ENCODE results near the gene TET2.

The TET2 gene

DNA sequence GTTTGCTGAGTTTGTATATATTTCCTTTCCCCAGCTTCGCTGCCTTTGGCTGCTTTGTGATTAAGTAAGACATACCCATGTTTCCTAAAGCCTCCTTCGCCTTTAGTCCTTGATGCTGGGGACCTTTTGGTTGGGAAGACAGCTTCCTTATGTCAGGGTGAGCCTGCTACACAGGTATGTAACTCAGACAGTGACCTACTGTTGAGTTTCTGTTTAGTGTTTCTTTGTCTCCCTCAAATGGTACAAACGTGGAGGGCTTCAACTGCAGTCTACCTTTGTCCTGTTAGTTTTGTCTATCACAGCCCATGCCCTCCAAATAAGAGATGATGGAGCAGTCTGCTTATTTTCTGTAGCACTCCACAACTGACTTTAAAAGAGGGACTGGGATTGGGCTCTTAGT, 59.5 kb downstream of the TET2 start:
- no peak for DNase-seq (ENCODE audit: low spot score)
- ChIA-PET CTCF (interaction anchor here (0.7 kb wide), 1 partner anchor 9 kb away, joined by 3 read pairs; no protein-coding TSS in a partner anchor), POLR2A (ENCODE audit: low non-redundant PET) (no interaction called here)
- H3K27ac ChIP-seq = no peak overlapping the region
- TF ChIP-seq, protein P1, sequence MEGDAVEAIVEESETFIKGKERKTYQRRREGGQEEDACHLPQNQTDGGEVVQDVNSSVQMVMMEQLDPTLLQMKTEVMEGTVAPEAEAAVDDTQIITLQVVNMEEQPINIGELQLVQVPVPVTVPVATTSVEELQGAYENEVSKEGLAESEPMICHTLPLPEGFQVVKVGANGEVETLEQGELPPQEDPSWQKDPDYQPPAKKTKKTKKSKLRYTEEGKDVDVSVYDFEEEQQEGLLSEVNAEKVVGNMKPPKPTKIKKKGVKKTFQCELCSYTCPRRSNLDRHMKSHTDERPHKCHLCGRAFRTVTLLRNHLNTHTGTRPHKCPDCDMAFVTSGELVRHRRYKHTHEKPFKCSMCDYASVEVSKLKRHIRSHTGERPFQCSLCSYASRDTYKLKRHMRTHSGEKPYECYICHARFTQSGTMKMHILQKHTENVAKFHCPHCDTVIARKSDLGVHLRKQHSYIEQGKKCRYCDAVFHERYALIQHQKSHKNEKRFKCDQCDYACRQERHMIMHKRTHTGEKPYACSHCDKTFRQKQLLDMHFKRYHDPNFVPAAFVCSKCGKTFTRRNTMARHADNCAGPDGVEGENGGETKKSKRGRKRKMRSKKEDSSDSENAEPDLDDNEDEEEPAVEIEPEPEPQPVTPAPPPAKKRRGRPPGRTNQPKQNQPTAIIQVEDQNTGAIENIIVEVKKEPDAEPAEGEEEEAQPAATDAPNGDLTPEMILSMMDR (conservative IDR thresholded peaks at IDR 0.05; ENCODE audit: low read depth) = no peak

DNA sequence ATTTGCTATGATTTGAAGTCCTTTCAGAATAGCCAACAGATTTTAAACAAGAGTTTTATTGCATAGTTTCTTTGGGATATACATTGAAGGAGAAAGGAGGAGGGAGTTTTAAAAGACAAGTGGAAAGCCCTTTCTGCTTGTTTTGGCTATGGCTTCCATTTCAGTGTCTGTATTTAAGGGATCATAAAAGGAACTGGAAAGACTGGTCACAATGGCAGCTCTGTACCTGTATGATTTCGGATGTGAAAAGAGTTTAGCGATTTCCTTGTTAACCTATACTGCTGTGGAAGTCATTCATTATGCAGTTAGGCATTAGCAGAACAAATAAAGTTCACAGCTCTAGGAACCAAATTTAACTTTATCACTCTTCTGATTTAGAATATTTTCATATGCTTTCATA, 60.7 kb downstream of the TET2 start:
- POLR2A ChIA-PET (ENCODE audit: low non-redundant PET) = no interaction called here
- TF ChIP-seq, protein P1 (conservative IDR thresholded peaks at IDR 0.05; ENCODE audit: low read depth) = no peak
- no peak overlapping the region for H3K27ac ChIP-seq
- DNase-seq (ENCODE audit: low spot score) = no peak
- CTCF ChIA-PET = no interaction called here

DNA sequence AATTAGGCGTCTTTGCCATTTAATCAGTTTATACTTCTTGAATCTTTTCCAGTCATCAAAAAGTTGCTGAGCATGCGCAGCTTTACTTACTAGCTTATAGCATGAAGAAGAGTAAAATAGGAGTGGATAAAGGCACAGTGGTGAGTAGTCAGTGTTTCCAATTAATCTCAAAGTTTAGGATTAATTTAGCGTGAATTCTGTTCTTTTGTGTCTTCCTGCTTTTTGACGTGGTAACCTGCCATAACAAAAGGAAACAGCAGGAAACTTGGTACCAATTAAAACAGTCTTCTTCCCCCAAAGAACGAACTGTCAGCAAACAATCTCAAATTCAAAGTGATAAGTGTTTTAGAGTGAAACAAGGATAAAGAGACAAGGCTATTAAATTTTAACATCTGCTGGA, 61.9 kb downstream of the TET2 start:
- H3K27ac ChIP-seq = no peak overlapping the region
- ChIA-PET CTCF (no interaction called here), POLR2A (ENCODE audit: low non-redundant PET) (no interaction called here)
- no peak for DNase-seq (ENCODE audit: low spot score)
- TF ChIP-seq, protein P1 (conservative IDR thresholded peaks at IDR 0.05; ENCODE audit: low read depth) = no peak

DNA sequence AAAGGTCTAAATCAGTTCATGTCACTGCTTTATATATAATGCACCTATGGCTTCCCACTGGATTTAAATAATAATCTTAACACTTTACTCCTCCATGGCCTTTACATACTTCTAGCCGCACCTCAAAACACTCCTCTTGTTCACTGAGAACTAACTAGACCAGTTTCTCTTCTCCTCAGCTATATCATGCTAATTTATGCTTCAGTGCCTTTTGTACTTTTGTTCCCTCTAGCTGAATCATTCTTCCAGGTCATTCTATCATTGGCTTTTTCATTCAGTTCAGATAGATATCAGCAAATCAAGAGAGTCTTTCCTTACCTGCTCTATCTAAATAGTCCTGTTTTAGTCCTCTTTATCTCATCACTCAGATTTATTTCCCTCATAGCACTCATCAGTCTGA, 64.2 kb downstream of the TET2 start:
- TF ChIP-seq, protein P1 (conservative IDR thresholded peaks at IDR 0.05; ENCODE audit: low read depth) = no peak
- no peak for DNase-seq (ENCODE audit: low spot score)
- POLR2A ChIA-PET (ENCODE audit: low non-redundant PET) = no interaction called here
- no peak overlapping the region for H3K27ac ChIP-seq
- CTCF ChIA-PET = no interaction called here

DNA sequence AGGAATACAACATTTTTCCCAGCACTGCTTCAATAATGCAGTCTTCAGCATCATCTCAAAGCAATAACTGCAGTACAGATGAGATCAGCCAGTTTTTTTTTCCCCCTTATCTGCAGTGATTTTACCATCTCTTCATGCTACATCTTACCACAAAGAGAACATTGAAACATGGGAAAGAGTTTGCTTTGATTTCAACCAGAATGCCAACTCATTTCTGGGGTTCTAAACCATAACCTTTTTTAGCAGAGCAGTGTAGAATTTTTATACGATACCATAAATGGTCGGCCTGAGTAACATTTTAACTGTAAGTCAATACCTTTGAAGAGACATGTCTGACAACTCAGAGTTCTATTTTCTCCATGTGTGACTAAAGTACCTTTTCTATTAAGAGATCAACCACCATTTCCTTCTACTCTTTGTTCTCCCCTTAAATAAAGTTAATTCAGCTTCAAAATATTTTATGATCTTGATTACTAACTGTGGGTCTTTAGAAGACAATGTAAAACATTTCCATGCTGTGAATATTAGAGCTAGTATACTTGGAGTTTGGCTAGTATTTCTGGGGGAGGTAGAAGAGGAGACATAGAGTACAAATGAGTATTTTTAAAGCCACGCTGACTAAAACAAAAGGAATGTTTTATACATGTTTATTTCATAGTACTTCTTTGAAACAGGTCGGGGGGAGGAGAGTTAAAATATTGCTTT, 69.1 kb downstream of the TET2 start:
- H3K27ac ChIP-seq = no peak overlapping the region
- TF ChIP-seq, protein P1 (conservative IDR thresholded peaks at IDR 0.05; ENCODE audit: low read depth) = no peak
- CTCF ChIA-PET = interaction anchor here (0.7 kb wide), 1 partner anchor 173 kb away, joined by 4 read pairs; no protein-coding TSS in a partner anchor
- POLR2A ChIA-PET (ENCODE audit: low non-redundant PET) = no interaction called here
- no peak for DNase-seq (ENCODE audit: low spot score)

DNA sequence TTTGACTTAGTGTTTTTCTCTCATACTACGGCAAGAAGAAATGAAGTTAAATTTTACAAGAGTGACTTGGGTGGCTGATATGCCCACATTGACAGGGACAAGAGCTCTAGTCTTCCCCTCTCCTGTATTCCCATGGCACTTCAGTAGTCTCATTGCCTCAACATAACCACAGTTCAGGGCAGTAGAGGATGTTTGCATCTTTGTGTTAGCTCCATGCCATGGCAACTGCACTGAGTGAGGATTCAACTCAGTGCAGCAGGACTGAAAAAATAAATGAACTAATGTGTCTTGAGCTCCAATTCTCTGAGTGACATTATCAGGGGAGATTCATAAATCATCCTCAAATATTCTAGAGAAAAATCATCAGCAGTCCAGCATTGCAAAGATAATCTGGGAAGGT, 78.8 kb downstream of the TET2 start:
- ChIA-PET POLR2A (ENCODE audit: low non-redundant PET) (no interaction called here), CTCF (no interaction called here)
- no peak overlapping the region for H3K27ac ChIP-seq
- TF ChIP-seq, protein P1 (conservative IDR thresholded peaks at IDR 0.05; ENCODE audit: low read depth) = no peak
- DNase-seq (ENCODE audit: low spot score) = no peak
